GM19397 (cell line): ENCODE measurements around the gene NOLC1.

Source experiments
- ATAC-seq: cut with Tn5 transposase; IDR thresholded peaks from one replicate; pipeline ENCODE4 v1.9.1; 2021; ENCODE audit warnings: mild to moderate bottlenecking, moderate library complexity; ENCODE audit not compliant: unreplicated experiment

NOLC1 gene

GRCh38 chr10:102121739-102122372, 30.3 kb upstream of the NOLC1 start:
- ATAC-seq, result no peak

DNA sequence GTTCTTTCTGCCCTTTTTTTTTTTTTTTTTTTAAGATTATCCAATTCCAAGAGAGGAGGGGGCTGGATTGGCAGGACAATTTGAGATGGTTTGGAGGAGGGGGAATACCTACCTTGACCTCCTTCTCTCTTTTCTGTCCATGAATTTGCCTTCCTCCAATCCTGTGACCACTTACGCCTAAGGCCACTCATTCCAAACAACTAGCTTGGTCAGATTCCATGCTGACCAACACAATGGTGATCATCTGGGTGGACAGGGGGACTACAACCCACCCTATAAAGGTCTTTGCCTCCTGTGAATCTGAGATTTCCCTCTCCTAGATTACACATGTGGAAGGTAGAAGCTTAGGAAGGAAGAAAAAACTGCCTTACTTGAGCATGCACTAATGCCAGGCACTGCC, 29.7 kb upstream of the NOLC1 start:
- ATAC-seq, result no peak

DNA sequence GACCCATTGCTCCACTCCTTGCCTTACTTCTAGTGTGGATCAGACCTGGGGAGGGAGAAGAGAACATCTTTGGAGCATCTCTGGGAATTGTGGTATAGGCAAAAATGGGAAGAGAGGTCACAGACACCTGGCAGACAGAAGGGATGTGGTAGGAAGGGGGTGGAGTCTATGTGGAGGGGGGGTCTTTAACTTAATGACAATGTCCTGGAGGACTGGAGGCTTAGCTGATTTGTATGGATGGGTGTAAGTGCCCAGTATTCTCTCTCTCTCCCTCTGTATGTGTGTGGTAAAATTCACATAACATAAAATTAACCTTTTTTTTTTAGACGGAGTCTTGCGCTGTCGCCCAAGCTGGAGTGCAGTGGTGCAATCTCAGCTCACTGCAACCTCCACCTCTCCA, 29.0 kb upstream of the NOLC1 start:
- no peak for ATAC-seq

DNA sequence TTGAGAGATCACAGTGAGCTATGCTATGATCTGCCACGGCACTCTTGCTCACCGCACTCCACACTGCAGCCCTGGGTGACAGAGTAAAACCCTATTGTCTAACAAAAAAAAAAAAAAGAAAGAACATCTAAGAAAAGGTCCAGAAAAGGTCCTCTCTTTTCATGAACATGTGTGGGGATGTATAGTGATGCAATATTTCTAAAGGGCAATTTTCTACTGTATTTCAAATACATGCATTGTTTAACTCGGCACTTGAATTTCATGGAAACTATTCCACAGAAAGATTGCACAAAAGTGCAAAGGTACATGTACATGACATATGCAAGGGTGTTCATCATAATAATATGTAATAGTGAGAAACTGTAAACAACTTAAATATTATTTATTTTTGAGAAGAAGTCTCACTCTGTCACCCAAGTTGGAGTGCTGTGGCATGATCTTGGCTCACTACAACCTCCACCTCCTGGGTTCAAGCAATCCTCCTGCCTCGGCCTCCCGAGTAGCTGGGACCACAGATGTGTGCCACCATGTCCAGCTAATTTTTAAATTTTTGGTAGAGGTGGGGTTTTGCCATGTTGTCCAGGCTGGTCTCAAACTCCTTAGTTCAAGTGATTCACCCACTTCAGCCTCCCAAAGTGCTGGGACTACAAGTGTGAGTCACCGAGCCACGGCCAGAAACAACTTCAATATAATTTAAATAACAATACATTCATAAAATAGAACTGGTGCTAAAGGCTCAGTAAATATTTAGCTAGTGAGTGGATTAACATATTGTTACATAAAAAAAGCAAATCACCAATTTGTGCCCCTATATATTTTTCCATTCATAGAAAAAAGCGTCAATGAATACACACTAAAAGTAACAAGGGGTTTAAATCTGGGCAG, 20.7 kb upstream of the NOLC1 start:
- no peak for ATAC-seq

DNA sequence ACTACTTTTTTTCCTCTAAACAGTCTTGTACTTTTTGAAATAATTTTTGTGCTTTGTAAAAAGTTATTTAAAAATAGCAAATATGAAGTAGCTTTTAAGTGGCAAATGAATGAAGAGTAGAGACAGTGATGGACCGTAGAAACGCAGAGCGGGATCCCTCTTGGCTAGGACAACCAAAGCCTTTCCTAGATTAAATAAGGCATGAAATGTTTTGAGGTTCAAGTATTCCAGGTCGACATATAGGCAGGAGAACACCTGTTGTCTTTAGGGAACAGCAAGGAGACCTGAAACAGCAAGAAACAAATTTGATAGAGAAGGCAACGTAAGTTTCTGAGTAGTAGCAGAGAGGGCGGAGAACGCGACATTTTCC, 20.0 kb upstream of the NOLC1 start:
- ATAC-seq, result no peak

GRCh38 chr10:102132563-102133372, 19.4 kb upstream of the NOLC1 start, which contains the start of gene PPRC1:
TSS of gene PPRC1 (plus strand) at chr10:102133040. CDS start at chr10:102133069, 29 bp downstream.
- ATAC-seq, result peak; percentile 89

- ATAC-seq, result no peak
Observed at GRCh38 chr10:102133373-102134195, 18.6 kb upstream of the NOLC1 start.

DNA sequence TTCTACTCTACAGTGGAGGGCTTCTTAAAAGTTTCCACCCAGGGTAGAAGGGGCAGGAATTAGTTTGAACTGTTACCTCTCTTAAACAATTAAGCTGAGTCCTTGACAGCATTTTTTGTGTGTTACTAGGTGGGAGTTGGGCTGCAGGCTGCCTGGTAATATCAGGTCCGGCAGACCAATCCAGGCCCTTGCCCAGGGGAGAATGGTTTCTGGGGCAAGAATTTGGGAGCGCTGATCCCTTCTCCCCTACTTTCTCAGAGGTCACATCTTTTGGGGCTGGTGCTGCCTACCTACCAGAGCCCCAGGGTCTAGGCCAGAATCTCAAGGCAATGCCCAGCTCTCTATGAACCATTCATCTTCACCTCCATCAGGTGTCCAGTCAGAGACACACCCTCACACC, 17.8 kb upstream of the NOLC1 start:
- ATAC-seq, result no peak

DNA sequence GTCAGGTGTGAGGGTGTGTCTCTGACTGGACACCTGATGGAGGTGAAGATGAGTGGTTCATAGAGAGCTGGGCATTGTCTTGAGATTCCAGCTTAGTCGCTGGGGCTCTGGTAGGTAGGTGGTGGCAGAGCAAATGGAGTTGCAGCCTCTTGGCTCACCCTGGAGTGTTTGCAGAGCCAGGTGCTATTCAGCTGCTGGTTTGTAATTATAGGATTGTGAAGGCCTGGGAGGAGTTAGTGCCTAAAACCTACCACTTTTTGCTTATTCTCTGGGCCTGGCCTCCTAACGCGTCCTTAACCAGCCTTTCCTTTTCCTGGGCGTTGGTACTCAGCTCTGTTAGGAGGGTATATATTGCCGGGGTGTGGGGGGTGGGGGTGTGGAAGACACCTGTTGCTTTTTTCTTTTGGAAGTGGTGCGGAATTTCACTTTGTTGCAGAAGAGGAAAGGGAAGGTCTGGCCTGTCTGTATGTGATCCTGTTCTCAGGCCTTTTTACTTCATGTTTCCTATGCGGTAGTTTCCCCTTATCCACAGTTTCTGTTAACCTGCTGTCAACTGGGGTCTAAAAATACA, 16.1 kb upstream of the NOLC1 start:
- ATAC-seq, result no peak

DNA sequence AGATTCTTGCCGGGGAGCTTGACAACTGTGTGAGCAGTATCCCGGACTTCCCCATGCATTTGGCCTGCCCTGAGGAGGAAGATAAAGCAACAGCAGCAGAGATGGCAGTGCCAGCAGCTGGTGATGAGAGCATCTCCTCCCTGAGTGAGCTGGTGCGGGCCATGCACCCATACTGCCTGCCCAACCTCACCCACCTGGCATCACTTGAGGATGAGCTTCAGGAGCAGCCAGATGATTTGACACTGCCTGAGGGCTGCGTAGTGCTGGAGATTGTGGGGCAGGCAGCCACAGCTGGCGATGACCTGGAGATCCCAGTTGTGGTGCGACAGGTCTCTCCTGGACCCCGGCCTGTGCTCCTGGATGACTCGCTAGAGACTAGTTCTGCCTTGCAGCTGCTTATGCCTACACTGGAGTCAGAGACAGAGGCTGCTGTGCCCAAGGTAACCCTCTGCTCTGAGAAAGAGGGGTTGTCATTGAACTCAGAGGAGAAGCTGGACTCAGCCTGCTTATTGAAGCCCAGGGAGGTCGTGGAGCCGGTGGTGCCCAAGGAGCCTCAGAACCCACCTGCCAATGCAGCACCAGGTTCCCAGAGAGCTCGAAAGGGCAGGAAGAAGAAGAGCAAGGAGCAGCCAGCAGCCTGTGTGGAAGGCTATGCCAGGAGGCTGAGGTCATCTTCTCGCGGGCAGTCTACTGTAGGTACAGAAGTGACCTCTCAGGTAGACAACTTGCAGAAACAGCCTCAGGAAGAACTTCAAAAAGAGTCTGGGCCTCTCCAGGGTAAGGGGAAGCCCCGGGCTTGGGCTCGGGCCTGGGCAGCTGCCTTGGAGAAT, 12.7 kb upstream of the NOLC1 start:
- ATAC-seq, result no peak

GRCh38 chr10:102140218-102140617, 12.0 kb upstream of the NOLC1 start:
- ATAC-seq, result no peak

DNA sequence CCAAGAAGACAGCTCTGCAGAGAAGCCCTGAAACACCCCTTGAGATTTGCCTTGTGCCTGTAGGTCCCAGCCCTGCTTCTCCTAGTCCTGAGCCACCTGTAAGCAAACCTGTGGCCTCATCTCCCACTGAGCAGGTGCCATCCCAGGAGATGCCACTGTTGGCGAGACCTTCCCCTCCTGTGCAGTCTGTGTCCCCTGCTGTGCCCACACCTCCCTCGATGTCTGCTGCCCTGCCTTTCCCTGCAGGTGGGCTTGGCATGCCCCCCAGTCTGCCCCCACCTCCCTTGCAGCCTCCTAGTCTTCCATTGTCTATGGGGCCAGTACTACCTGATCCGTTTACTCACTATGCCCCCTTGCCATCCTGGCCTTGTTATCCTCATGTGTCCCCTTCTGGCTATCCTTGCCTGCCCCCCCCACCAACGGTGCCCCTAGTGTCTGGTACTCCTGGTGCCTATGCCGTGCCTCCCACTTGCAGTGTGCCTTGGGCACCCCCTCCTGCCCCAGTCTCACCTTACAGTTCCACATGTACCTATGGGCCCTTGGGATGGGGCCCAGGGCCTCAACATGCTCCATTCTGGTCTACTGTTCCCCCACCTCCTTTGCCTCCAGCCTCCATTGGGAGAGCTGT, 11.2 kb upstream of the NOLC1 start:
- no peak for ATAC-seq

- no peak for ATAC-seq
Observed at GRCh38 chr10:102141583-102142107, 10.5 kb upstream of the NOLC1 start.

DNA sequence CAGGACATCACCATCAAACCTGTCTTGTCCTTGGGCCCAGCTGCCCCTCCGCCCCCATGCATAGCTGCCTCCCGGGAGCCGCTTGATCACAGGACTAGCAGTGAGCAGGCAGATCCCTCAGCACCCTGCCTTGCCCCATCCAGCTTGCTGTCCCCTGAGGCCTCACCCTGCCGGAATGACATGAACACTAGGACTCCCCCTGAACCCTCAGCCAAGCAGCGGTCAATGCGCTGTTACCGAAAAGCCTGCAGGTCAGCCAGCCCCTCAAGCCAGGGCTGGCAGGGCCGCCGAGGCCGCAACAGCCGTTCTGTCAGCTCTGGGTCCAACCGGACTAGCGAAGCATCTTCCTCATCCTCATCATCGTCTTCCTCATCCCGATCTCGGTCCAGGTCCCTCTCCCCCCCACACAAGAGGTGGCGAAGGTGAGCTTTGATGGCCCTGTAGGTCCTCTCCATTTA, 5.2 kb upstream of the NOLC1 start:
- no peak for ATAC-seq

- no peak for ATAC-seq
Observed at GRCh38 chr10:102147561-102147960, 4.6 kb upstream of the NOLC1 start.

DNA sequence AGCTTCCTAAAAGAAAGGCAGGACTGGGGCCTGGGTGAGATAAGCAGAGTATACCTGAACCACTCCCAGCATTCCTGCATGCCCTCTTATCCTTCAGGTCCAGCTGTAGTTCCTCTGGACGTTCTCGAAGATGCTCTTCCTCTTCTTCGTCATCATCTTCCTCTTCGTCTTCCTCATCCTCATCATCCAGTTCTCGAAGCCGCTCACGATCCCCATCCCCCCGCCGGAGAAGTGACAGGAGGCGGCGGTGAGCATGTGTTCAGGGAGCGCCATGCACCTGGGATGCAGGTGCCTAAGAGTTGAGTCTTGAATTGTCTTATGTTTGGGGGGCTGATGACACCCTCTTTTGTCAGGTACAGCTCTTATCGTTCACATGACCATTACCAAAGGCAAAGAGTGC, 3.9 kb upstream of the NOLC1 start:
- ATAC-seq, result no peak

DNA sequence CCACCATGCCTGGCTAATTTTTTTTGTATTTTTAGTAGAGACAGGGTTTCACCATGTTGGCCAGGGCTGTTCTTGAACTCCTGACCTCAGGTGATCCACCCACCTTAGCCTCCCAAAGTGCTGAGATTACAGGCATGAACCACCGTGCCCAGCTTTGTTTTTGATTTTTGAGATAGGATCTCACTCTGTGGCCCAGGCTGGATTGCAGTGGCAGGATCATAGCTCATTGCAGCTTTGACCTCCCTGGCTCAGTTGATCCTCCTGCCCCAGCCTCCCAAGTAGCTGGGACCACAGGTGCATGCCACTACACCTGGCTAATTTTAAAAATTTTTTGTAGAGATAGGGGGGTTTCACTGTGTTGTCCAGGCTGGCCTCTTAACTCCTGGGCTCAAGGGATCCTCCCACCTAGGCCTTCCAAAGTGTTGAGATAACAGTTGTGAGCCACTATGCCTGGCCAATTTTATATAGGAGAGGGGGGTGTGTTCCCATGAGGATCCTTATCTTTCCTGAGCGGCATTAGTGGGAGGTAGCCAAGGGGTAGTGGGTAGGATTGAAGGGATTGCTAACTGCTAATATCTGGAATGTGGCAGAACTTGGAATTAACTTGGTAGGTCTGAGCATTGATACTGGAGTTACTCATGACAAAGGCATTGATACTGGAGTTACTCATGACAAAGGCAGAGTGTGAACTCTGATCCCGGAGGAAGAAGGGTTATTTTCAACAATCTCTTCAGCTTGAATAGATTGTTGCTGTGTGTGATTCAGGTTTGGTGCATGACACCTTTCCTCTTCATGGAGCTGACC, 1.0 kb upstream of the NOLC1 start:
- ATAC-seq, result no peak

- peak; percentile 12 for ATAC-seq
Observed at GRCh38 chr10:102152545-102152890, 329 bp downstream of the NOLC1 start.
